Measurements from ENCODE around the gene RGS12.

Gene RGS12

GRCh38 chr4:3332498-3332897, 39.7 kb downstream of the RGS12 start:
- Histone ChIP-seq H3K4me1 (ENCODE audit: control insufficient read depth, low read length) (peaks cover 10% of the 10 kb centered on the region), H4K20me1 (ENCODE audit: control insufficient read depth, insufficient read depth, low read depth, low read length) (no peaks in the 10 kb centered on the region), H3K79me2 (ENCODE audit: control insufficient read depth, low read length) (no peaks in the 10 kb centered on the region), H3K9me2 (replicated peaks; ENCODE audit: control insufficient read depth, low read length) (no peaks in the 10 kb centered on the region), H3K4me2 (ENCODE audit: low read length) (no peak overlapping the region), H3K9me3 (ENCODE audit: control insufficient read depth, insufficient read depth, low read length) (no peaks in the 10 kb centered on the region), H3F3A (ENCODE audit: control insufficient read depth, insufficient read depth) (no peaks in the 10 kb centered on the region), H3K4me3 (ENCODE audit: low read length) (no peak overlapping the region), H3K27ac (ENCODE audit: low read depth, low read length) (no peak overlapping the region), H3K27me3 (ENCODE audit: control insufficient read depth, low read length) (peaks cover 6% of the 10 kb centered on the region; the same call in 1 of the 2 replicates), H3K36me3 (ENCODE audit: control insufficient read depth, low read length) (no peaks in the 10 kb centered on the region)
- no peak for TF ChIP-seq CTCF (IDR thresholded peaks at IDR 0.05; ENCODE audit: low read depth, low read length, poor library complexity, severe bottlenecking)

- Histone ChIP-seq H3K79me2 (ENCODE audit: control insufficient read depth, low read length) (no peaks in the 10 kb centered on the region), H3K27ac (ENCODE audit: low read depth, low read length) (no peak overlapping the region), H3K4me3 (ENCODE audit: low read length) (no peak overlapping the region), H3F3A (ENCODE audit: control insufficient read depth, insufficient read depth) (no peaks in the 10 kb centered on the region), H3K4me2 (ENCODE audit: low read length) (no peak overlapping the region), H3K27me3 (ENCODE audit: control insufficient read depth, low read length) (peaks cover 6% of the 10 kb centered on the region; the same call in 1 of the 2 replicates), H3K9me2 (replicated peaks; ENCODE audit: control insufficient read depth, low read length) (no peaks in the 10 kb centered on the region), H4K20me1 (ENCODE audit: control insufficient read depth, insufficient read depth, low read depth, low read length) (no peaks in the 10 kb centered on the region), H3K9me3 (ENCODE audit: control insufficient read depth, insufficient read depth, low read length) (no peaks in the 10 kb centered on the region), H3K36me3 (ENCODE audit: control insufficient read depth, low read length) (no peaks in the 10 kb centered on the region), H3K4me1 (ENCODE audit: control insufficient read depth, low read length) (peaks cover 10% of the 10 kb centered on the region)
- TF ChIP-seq CTCF (IDR thresholded peaks at IDR 0.05; ENCODE audit: low read depth, low read length, poor library complexity, severe bottlenecking) (no peak), EZH2phosphoT487 (IDR thresholded peaks at IDR 0.05; ENCODE audit: borderline replicate concordance, low read length) (no peak)
Measured at GRCh38 chr4:3334316-3334715, 41.5 kb downstream of the RGS12 start.

GRCh38 chr4:3335385-3335784, 42.6 kb downstream of the RGS12 start:
- H3K79me2 ChIP-seq (ENCODE audit: control insufficient read depth, low read length): no peaks in the 10 kb centered on the region
- no peaks in the 10 kb centered on the region for H3K36me3 ChIP-seq (ENCODE audit: control insufficient read depth, low read length)
- H3K4me1 ChIP-seq (ENCODE audit: control insufficient read depth, low read length): peaks cover 6% of the 10 kb centered on the region
- H3K27ac ChIP-seq (ENCODE audit: low read depth, low read length): no peak overlapping the region
- H3K9me3 ChIP-seq (ENCODE audit: control insufficient read depth, insufficient read depth, low read length): no peaks in the 10 kb centered on the region
- no peaks in the 10 kb centered on the region for H3K9me2 ChIP-seq (replicated peaks; ENCODE audit: control insufficient read depth, low read length)
- no peaks in the 10 kb centered on the region for H4K20me1 ChIP-seq (ENCODE audit: control insufficient read depth, insufficient read depth, low read depth, low read length)
- H3K4me3 ChIP-seq (ENCODE audit: low read length): no peak overlapping the region
- H3F3A ChIP-seq (ENCODE audit: control insufficient read depth, insufficient read depth): no peaks in the 10 kb centered on the region
- no peak for TF ChIP-seq CTCF (IDR thresholded peaks at IDR 0.05; ENCODE audit: low read depth, low read length, poor library complexity, severe bottlenecking)
- TF ChIP-seq EZH2phosphoT487 (IDR thresholded peaks at IDR 0.05; ENCODE audit: borderline replicate concordance, low read length): no peak
- peaks cover 6% of the 10 kb centered on the region; the same call in 1 of the 2 replicates for H3K27me3 ChIP-seq (ENCODE audit: control insufficient read depth, low read length)
- no peak overlapping the region for H3K4me2 ChIP-seq (ENCODE audit: low read length)

GRCh38 chr4:3335982-3336381, 43.2 kb downstream of the RGS12 start:
- no peak overlapping the region for H3K4me3 ChIP-seq (ENCODE audit: low read length)
- H4K20me1 ChIP-seq (ENCODE audit: control insufficient read depth, insufficient read depth, low read depth, low read length): no peaks in the 10 kb centered on the region
- H3K79me2 ChIP-seq (ENCODE audit: control insufficient read depth, low read length): no peaks in the 10 kb centered on the region
- no peaks in the 10 kb centered on the region for H3K9me3 ChIP-seq (ENCODE audit: control insufficient read depth, insufficient read depth, low read length)
- H3K27ac ChIP-seq (ENCODE audit: low read depth, low read length): no peak overlapping the region
- no peak overlapping the region for H3K4me2 ChIP-seq (ENCODE audit: low read length)
- TF ChIP-seq EZH2phosphoT487 (IDR thresholded peaks at IDR 0.05; ENCODE audit: borderline replicate concordance, low read length) (no peak), CTCF (IDR thresholded peaks at IDR 0.05; ENCODE audit: low read depth, low read length, poor library complexity, severe bottlenecking) (no peak)
- no peaks in the 10 kb centered on the region for H3K36me3 ChIP-seq (ENCODE audit: control insufficient read depth, low read length)
- H3F3A ChIP-seq (ENCODE audit: control insufficient read depth, insufficient read depth): no peaks in the 10 kb centered on the region
- H3K9me2 ChIP-seq (replicated peaks; ENCODE audit: control insufficient read depth, low read length): no peaks in the 10 kb centered on the region
- H3K4me1 ChIP-seq (ENCODE audit: control insufficient read depth, low read length): no peaks in the 10 kb centered on the region
- H3K27me3 ChIP-seq (ENCODE audit: control insufficient read depth, low read length): peaks cover 6% of the 10 kb centered on the region; the same call in 1 of the 2 replicates
